ENCODE measurements around the gene RAET1G.
A peak's percentile ranks its signal among the peaks of the same experiment; 100 is the strongest.
"Not testable (repeated sequence)": the region's sequence is repeated elsewhere in the genome, so short reads cannot be mapped to it uniquely, and the experiment has no call there.

Gene RAET1G

GRCh38 chr6:149897015-149897697, 25.8 kb downstream of the RAET1G start:
- DNase-seq (ENCODE audit: low read depth in 2 of 2) = peak; percentile 30 to 38

DNA sequence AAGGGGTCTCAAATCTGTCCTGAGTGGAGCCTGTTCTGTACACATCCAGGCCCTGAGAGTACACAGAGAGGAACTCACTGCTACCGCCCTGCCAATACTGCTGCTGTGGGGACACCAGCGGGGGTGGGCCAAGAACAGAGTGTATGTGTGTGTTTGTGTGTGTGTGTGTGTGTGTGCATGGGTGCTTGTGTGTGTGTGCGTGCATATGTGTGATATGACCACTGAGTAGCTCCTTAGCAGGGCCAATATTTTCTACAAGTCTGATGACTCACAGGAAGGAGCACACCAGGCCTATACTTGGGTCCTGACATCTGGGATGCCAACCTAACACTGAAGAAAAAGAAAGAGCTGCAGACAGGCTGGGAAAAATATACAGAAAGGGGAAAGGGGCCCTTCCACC, 26.4 kb downstream of the RAET1G start:
- DNase-seq (ENCODE audit: low read depth in 2 of 2) = no peak

GRCh38 chr6:149895833-149896271, 27.1 kb downstream of the RAET1G start:
- no peak for DNase-seq (ENCODE audit: low read depth in 2 of 2)

GRCh38 chr6:149895048-149895590, 27.8 kb downstream of the RAET1G start:
- no peak for DNase-seq (ENCODE audit: low read depth in 2 of 2)

- not testable (repeated sequence) for DNase-seq (ENCODE audit: low read depth in 2 of 2)
These were observed 31.1 kb downstream of the RAET1G start for GRCh38 chr6:149891864-149892263.

GRCh38 chr6:149891259-149891658, 31.7 kb downstream of the RAET1G start:
- DNase-seq (ENCODE audit: low read depth in 2 of 2) = no peak

DNA sequence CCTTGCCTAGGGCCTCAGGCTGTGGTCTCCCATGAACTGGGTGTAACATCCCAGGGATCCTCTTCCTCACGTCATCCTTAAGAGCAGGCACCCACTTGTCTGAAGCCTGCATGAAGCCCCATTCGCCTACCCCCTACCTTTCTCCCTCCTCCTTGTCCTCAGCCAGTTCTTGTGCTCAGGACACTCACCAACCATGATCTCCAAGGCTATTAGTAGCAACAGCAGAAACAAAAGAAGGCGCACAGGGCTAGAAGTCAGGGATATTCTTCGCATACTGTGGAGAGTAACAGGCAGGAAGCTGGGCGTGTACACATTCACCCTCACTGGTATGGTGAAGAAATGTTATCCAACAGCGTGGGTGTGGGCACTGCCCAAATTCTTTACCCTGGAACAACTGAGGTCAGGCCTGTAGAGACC, 32.3 kb downstream of the RAET1G start:
- no peak for DNase-seq (ENCODE audit: low read depth in 2 of 2)

GRCh38 chr6:149889326-149889725, 33.6 kb downstream of the RAET1G start:
- no peak for DNase-seq (ENCODE audit: low read depth in 2 of 2)

DNA sequence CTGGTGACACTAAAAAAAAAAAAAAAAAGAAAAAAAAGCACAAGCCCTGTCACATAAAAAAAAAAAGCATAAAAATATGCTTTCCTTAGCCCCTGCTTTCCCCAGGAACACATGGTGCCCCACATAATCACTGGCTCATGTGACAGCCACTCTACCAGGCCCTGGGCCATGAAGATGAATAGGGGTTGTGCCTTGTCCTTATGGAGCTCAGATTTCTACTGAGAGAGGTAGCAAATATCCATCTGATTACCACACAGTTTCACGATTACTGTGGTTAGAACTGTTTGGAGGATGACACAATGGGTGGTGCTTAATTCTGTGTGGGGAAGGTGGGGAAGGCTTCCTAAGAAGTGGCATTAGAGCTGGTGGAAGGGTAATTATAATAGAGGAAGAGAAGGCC, 34.3 kb downstream of the RAET1G start:
- no peak for DNase-seq (ENCODE audit: low read depth in 2 of 2)

- no peak for DNase-seq (ENCODE audit: low read depth in 2 of 2)
These were observed 34.8 kb downstream of the RAET1G start for GRCh38 chr6:149888093-149888492.

- no peak for DNase-seq (ENCODE audit: low read depth in 2 of 2)
These were observed 35.6 kb downstream of the RAET1G start for GRCh38 chr6:149887343-149887742.

DNA sequence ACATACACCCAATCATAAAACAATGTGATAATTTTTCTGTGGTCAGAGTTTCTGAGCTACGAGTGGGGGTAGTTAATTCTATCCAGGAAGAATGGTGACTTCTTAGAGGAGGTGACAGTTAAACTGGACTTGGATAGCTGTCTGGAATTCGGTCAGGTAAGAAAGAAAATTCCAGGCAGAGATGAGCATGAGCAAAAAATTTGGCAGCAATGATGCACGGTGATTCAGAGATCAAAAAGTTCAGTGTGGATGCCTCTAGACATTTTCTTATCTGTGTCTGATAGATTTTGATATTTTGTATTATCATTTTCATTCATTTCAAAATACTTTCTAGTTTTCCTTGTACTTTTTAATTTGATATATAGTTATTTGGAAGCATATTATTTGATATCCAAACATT, 37.0 kb downstream of the RAET1G start:
- DNase-seq (ENCODE audit: low read depth in 2 of 2) = no peak

DNA sequence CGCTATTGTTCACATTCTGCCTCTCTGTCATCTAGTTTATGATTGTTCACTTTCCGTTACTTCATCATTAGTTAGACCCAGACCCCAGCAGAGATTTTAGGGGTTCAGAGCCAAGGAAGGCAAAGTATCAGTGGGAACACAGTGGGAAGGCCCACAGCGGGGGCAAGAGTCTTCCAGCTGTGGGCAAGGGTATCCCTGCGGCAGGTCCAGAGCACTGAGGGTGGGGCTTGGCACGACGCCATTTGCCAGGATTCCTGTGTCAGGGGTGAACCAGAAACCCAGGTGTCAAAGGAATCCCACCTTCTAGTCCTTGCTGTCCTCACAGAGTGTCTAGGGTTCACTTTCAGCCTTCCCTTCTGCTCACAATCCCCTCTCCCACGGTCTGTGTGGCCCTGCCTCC, 38.3 kb downstream of the RAET1G start:
- DNase-seq (ENCODE audit: low read depth in 2 of 2) = no peak

- no peak for DNase-seq (ENCODE audit: low read depth in 2 of 2)
These were observed 38.7 kb downstream of the RAET1G start for GRCh38 chr6:149884215-149884614.

DNA sequence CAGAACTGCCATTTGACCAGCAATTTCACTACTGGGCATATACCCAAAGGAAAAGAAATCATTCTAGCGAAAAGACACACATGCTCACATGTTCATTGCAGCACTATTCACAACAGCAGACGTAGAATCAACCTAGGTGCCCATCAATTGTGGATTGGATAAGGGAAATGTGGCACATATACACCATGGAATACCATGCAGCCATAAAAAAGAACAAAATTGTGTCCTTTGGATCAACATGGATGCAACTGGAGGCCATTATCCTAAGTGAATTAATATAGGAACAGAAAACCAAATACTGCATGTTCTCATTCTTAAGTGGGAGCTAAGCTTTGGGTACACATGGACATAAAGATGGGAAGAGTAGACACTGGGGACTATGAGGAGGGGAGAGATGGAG, 41.1 kb downstream of the RAET1G start:
- no peak for DNase-seq (ENCODE audit: low read depth in 2 of 2)

DNA sequence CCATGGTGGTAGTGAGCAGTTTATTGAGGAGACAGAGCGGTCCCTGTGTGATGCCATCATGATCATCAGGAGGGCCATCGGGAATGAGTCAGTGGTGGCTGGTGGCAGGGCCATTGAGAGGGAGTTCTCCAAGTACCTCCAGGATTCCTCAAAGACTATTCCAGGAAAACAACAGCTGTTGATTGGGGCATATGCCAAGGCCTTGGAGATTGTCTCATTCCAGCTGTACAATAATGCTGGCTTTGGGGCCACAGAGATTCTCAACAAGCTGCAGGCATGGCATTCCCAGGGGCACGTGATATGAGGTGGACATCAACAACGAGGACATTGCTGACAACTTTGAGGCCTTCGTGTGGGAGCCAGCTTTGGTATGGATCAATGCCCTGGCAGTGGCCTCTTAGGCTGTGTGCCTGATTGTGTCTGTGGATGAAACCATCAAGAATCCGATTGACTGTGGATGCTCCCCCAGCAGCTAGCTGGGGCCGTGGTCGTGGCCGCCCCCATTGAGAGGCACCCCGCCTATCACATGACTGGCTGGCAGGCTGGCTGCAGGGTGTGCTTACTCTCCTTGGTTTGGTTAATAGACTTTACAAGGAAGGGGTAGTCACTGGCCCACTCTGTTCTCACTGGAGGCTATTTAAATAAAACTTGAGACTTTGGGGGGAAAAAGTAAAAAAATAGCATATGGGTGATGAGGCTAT, 41.7 kb downstream of the RAET1G start:
- DNase-seq (ENCODE audit: low read depth in 2 of 2) = no peak

DNA sequence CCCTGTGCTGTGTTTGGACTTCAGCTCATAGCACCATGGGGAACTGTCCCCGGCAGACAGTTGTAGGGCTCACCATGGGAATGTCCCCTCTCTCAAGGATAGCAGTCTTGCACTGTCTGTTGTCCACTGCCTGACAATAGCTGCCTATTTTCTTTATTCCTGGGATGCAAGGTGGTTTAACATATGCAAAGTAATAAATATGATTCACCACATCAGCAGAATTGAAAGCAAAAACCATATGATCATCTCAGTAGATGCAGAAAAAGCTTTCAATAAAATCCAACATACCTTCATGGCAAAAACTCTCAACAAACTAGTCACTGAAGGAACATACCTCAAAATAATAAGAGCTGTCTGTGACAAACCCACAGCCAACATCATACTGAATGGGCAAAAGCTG, 45.3 kb downstream of the RAET1G start:
- DNase-seq (ENCODE audit: low read depth in 2 of 2) = no peak

DNA sequence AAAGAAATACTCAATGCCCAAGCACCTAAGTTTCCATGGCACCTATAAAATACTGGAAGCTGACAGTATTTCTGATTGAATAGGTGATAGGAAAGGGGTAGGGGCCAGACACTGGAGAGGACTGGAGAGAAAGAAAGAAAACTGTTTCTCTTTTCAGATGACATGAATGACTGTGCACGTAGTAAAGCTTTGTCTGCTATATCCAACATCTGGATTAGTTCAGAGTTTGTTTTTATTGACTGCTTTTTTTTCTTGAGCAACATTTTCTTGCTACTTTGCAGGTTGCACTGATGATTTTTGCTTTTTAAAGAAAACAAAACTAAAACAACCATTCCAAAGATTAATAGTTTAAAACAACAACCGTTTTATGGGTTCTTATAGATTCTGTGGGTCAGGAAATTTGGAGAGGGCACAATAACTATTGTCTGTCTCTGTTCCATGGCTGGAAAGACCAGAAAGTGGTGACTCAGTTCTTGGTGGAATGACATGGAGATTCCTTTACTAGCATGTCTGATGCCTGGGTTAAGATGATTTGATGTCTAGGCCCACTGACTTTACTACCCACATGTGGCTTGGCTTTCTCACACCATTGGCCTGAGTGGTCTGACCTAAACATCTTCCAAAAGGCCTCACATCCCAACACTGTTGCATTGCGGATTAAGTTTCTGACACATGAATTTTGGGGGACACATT, 46.5 kb downstream of the RAET1G start:
- DNase-seq (ENCODE audit: low read depth in 2 of 2) = no peak

- DNase-seq (ENCODE audit: low read depth in 2 of 2) = no peak
These were observed 50.7 kb downstream of the RAET1G start for GRCh38 chr6:149872233-149872632.

GRCh38 chr6:149871182-149871581, 51.7 kb downstream of the RAET1G start:
- no peak for DNase-seq (ENCODE audit: low read depth in 2 of 2)

DNA sequence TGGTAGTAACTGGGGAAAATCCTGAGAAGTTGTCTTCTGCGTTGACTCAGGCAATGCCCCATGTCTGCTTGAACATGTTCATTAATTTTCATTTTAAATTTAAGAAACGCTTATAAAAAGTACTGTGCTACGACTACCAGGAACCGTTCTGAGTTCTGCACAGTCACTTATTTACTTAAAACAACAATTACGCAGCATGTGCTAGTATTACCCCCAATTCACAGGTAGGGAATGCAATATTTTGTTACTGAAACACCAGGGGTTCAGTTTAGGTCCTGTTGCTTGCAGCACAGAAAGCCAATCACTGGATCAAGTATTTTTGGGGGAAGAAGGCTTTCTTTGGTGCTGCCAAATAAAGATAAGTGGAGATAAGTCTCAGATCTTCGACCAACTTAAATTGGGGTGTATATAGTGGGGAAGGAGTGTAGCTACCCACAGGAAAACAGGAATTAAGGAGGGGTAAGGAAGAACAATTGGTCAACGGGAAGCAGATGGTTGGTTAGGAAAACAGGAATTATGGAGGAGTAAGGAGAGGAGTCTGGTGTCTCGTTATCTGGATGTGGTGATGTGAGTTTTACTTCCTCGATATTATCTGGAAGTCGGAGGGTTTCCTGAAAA, 53.5 kb downstream of the RAET1G start:
- no peak for DNase-seq (ENCODE audit: low read depth in 2 of 2)

All from fibroblast of skin of left biceps (primary cell).